WTC11 (cell line): Measurements from ENCODE around the gene EMILIN3. TPM values are rescaled to one million over a fixed set of nuclear protein-coding genes. Genes with fewer than 3 reads are reported as not detected.

Source experiments
- ATAC-seq: fragments of 200-7000 bp; cut with Tn5 transposase; 2 replicates; pipeline ENCODE4 v1.10.0; 2021; ENCODE audit warnings: mild to moderate bottlenecking, moderate library complexity
- CTCF ChIA-PET: fragments of 300-600 bp; sonication (Branson Sonifier 250); formaldehyde crosslinking; loops from one replicate; lab custom pipeline; 2021; ENCODE audit warnings: antibody characterized with exemption; lab: Charles Lee
- POLR2A ChIA-PET: fragments of 350-600 bp; sonication (Branson Sonifier 250); formaldehyde crosslinking; loops from one replicate; lab custom pipeline; 2021; ENCODE audit warnings: antibody characterized with exemption; lab: Charles Lee
- DNase-seq: peaks from one replicate; pipeline ENCODE4 v3.0.0; 2021; ENCODE audit warnings: low spot score
- H3K27ac Mint-ChIP-seq: 2 replicates; pipeline ENCODE4 v1.8.0; 2021; ENCODE audit warnings: mixed read lengths
- H3K27me3 Mint-ChIP-seq: 2 replicates; pipeline ENCODE4 v1.8.0; 2021; ENCODE audit warnings: low read depth, mild to moderate bottlenecking, moderate library complexity, mixed read lengths
- H3K36me3 Mint-ChIP-seq: 2 replicates; pipeline ENCODE4 v1.8.0; 2021; ENCODE audit warnings: mixed read lengths
- H3K4me1 Mint-ChIP-seq: 2 replicates; pipeline ENCODE4 v1.8.0; 2022; ENCODE audit warnings: mixed read lengths
- H3K4me3 Mint-ChIP-seq: 2 replicates; pipeline ENCODE4 v1.8.0; 2021; ENCODE audit warnings: mild to moderate bottlenecking, moderate library complexity, mixed read lengths
- H3K9me3 Mint-ChIP-seq: 2 replicates; pipeline ENCODE4 v1.8.0; 2021; ENCODE audit warnings: mixed read lengths
- ATF1 ChIP-seq: sonication (generic); formaldehyde crosslinking; IDR thresholded peaks from 2 replicates; pipeline ENCODE4 v1.8.1; 2023; ENCODE audit warnings: mild to moderate bottlenecking, moderate library complexity, missing genetic modification reagents
- FOXP4 ChIP-seq: sonication (generic); formaldehyde crosslinking; IDR thresholded peaks from 2 replicates; pipeline ENCODE4 v1.8.0; 2022; ENCODE audit warnings: mild to moderate bottlenecking, missing genetic modification reagents
- IRF1 ChIP-seq: sonication (generic); formaldehyde crosslinking; IDR thresholded peaks from 2 replicates; pipeline ENCODE4 v1.8.0; 2023; ENCODE audit warnings: missing genetic modification reagents
- IRF2 ChIP-seq: sonication (generic); formaldehyde crosslinking; IDR thresholded peaks from 2 replicates; pipeline ENCODE4 v1.8.0; 2022; ENCODE audit warnings: low read depth, missing genetic modification reagents, borderline replicate concordance
- KAT7 ChIP-seq: sonication (generic); formaldehyde crosslinking; IDR thresholded peaks from 2 replicates; pipeline ENCODE4 v1.8.1; 2023; ENCODE audit warnings: missing genetic modification reagents, mild to moderate bottlenecking, borderline replicate concordance
- NFATC4 ChIP-seq: fragments of 250-450 bp; sonication (Bioruptor Pico); IDR thresholded peaks from 2 replicates; pipeline ENCODE4 v1.9.0; 2021; ENCODE audit warnings: mild to moderate bottlenecking
- NFE2L1 ChIP-seq: sonication (generic); formaldehyde crosslinking; IDR thresholded peaks from 2 replicates; pipeline ENCODE4 v1.8.1; 2023; ENCODE audit warnings: missing genetic modification reagents
- SMAD3 ChIP-seq: sonication (generic); formaldehyde crosslinking; IDR thresholded peaks from 2 replicates; pipeline ENCODE4 v1.8.0; 2022; ENCODE audit warnings: missing genetic modification reagents, mild to moderate bottlenecking, borderline replicate concordance
- ZBTB43 ChIP-seq: sonication (generic); formaldehyde crosslinking; IDR thresholded peaks from 2 replicates; pipeline ENCODE4 v1.8.1; 2023; ENCODE audit warnings: mild to moderate bottlenecking, missing genetic modification reagents
- ZMAT4 ChIP-seq: fragments of 250-450 bp; sonication (Bioruptor Pico); IDR thresholded peaks from 2 replicates; pipeline ENCODE4 v1.9.0; 2021; ENCODE audit warnings: mild to moderate bottlenecking
- total RNA-seq: library from RNA; stranded (reverse); gene quantifications from 3 replicates; pipeline ENCODE4 v1.2.3, GENCODE V29; 2021
- TF ChIP-seq, protein P1 (sequence below): sonication (generic); formaldehyde crosslinking; IDR thresholded peaks from 2 replicates; pipeline ENCODE4 v1.8.0; 2022; ENCODE audit warnings: missing genetic modification reagents
- TF ChIP-seq, protein P2 (sequence below): sonication (generic); formaldehyde crosslinking; IDR thresholded peaks from 2 replicates; pipeline ENCODE4 v1.8.1; 2023; ENCODE audit warnings: mild to moderate bottlenecking, moderate library complexity, missing genetic modification reagents

The EMILIN3 gene
- total RNA-seq, 1 experiment from 2014 or later = 5.5 TPM

- H3K4me3 Mint-ChIP-seq = no peak overlapping the region
- H3K27ac Mint-ChIP-seq = peak overlapping the region; percentile 37; the same call in 1 of the 2 replicates
- no peak for TF ChIP-seq ATF1 (CRISPR knock-in tag)
- no peak for TF ChIP-seq ZMAT4 (CRISPR knock-in tag)
- TF ChIP-seq, protein P1, sequence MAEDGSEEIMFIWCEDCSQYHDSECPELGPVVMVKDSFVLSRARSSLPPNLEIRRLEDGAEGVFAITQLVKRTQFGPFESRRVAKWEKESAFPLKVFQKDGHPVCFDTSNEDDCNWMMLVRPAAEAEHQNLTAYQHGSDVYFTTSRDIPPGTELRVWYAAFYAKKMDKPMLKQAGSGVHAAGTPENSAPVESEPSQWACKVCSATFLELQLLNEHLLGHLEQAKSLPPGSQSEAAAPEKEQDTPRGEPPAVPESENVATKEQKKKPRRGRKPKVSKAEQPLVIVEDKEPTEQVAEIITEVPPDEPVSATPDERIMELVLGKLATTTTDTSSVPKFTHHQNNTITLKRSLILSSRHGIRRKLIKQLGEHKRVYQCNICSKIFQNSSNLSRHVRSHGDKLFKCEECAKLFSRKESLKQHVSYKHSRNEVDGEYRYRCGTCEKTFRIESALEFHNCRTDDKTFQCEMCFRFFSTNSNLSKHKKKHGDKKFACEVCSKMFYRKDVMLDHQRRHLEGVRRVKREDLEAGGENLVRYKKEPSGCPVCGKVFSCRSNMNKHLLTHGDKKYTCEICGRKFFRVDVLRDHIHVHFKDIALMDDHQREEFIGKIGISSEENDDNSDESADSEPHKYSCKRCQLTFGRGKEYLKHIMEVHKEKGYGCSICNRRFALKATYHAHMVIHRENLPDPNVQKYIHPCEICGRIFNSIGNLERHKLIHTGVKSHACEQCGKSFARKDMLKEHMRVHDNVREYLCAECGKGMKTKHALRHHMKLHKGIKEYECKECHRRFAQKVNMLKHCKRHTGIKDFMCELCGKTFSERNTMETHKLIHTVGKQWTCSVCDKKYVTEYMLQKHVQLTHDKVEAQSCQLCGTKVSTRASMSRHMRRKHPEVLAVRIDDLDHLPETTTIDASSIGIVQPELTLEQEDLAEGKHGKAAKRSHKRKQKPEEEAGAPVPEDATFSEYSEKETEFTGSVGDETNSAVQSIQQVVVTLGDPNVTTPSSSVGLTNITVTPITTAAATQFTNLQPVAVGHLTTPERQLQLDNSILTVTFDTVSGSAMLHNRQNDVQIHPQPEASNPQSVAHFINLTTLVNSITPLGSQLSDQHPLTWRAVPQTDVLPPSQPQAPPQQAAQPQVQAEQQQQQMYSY (CRISPR knock-in tag) = 0 out of 2 replicates have a peak, but pooled peaks have one; percentile 21
- ChIA-PET CTCF (interaction anchor here (1.1 to 1.9 kb wide), 4 partner anchors 9 to 178 kb away, joined by 3 to 13 read pairs (median 4); partner anchors contain the start of gene LPIN3), POLR2A (no interaction called here)
- H3K9me3 Mint-ChIP-seq = no peaks in the 10 kb centered on the region
- no peaks in the 10 kb centered on the region for H3K36me3 Mint-ChIP-seq
- H3K4me1 Mint-ChIP-seq = peaks cover 4% of the 10 kb centered on the region
- H3K27me3 Mint-ChIP-seq = no peaks in the 10 kb centered on the region
- DNase-seq = no peak
- ATAC-seq = no peak
These were observed 16.1 kb downstream of the EMILIN3 start for GRCh38 chr20:41350408-41350962.

- no peak for DNase-seq
- ATAC-seq = no peak
- ChIA-PET CTCF (interaction anchor here (1.0 to 1.9 kb wide), 5 partner anchors 9 to 177 kb away, joined by 3 to 13 read pairs (median 4); partner anchors contain the start of gene LPIN3), POLR2A (no interaction called here)
- H3K27me3 Mint-ChIP-seq = no peaks in the 10 kb centered on the region
- H3K27ac Mint-ChIP-seq = no peak overlapping the region
- peaks cover 4% of the 10 kb centered on the region for H3K4me1 Mint-ChIP-seq
- H3K9me3 Mint-ChIP-seq = no peaks in the 10 kb centered on the region
- no peaks in the 10 kb centered on the region for H3K36me3 Mint-ChIP-seq
- no peak for TF ChIP-seq NFATC4
- H3K4me3 Mint-ChIP-seq = no peak overlapping the region
These were observed 16.7 kb downstream of the EMILIN3 start for GRCh38 chr20:41349943-41350342.

DNA sequence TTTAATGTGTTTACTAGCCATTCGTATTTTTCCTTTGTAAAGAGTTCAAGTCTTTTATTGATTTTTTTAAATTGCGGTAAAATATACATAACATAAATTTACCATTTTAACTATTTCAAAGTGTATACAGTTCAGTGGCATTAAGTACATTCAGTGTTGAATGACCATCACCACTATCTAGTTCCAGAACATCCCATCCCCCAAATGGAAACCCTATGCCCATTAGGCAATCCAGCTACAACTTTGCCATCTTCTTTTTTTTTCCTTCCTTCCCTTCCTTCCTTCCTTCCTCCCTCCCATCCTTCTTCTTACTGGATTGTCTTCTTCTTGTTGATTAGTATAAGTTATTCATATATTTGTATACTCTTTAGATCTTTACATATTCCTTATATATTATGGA lies 17.4 kb downstream of the EMILIN3 start:
- ATAC-seq (no peak), DNase-seq (no peak)
- Mint-ChIP-seq H3K27ac (no peak overlapping the region), H3K9me3 (no peaks in the 10 kb centered on the region), H3K36me3 (no peaks in the 10 kb centered on the region), H3K27me3 (no peaks in the 10 kb centered on the region), H3K4me3 (no peak overlapping the region), H3K4me1 (peaks cover 4% of the 10 kb centered on the region)
- ChIA-PET POLR2A (no interaction called here), CTCF (interaction anchor here (1.0 to 1.6 kb wide), 2 partner anchors 10 to 16 kb away, joined by 4 read pairs; no protein-coding TSS in a partner anchor)
- TF ChIP-seq, protein P2, sequence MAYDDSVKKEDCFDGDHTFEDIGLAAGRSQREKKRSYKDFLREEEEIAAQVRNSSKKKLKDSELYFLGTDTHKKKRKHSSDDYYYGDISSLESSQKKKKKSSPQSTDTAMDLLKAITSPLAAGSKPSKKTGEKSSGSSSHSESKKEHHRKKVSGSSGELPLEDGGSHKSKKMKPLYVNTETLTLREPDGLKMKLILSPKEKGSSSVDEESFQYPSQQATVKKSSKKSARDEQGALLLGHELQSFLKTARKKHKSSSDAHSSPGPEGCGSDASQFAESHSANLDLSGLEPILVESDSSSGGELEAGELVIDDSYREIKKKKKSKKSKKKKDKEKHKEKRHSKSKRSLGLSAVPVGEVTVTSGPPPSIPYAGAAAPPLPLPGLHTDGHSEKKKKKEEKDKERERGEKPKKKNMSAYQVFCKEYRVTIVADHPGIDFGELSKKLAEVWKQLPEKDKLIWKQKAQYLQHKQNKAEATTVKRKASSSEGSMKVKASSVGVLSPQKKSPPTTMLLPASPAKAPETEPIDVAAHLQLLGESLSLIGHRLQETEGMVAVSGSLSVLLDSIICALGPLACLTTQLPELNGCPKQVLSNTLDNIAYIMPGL = no peak
- no peak for TF ChIP-seq NFE2L1
- TF ChIP-seq FOXP4 (CRISPR knock-in tag) = no peak
- no peak for TF ChIP-seq IRF1
- no peak for TF ChIP-seq ZBTB43
- TF ChIP-seq IRF2 (CRISPR knock-in tag) = no peak
- no peak for TF ChIP-seq KAT7 (CRISPR knock-in tag)
- no peak for TF ChIP-seq SMAD3 (CRISPR knock-in tag)
